GM19468 (cell line): ENCODE data around the gene SPEG.

Source experiments
- ATAC-seq: cut with Tn5 transposase; IDR thresholded peaks from one replicate; pipeline ENCODE4 v1.9.1; 2021; ENCODE audit warnings: mild to moderate bottlenecking, moderate library complexity, moderate number of reproducible peaks; ENCODE audit not compliant: unreplicated experiment; ENCODE audit errors: extremely low read depth

The SPEG gene

GRCh38 chr2:219441451-219442255 is 7.0 kb downstream of the SPEG start:
- no peak for ATAC-seq

DNA sequence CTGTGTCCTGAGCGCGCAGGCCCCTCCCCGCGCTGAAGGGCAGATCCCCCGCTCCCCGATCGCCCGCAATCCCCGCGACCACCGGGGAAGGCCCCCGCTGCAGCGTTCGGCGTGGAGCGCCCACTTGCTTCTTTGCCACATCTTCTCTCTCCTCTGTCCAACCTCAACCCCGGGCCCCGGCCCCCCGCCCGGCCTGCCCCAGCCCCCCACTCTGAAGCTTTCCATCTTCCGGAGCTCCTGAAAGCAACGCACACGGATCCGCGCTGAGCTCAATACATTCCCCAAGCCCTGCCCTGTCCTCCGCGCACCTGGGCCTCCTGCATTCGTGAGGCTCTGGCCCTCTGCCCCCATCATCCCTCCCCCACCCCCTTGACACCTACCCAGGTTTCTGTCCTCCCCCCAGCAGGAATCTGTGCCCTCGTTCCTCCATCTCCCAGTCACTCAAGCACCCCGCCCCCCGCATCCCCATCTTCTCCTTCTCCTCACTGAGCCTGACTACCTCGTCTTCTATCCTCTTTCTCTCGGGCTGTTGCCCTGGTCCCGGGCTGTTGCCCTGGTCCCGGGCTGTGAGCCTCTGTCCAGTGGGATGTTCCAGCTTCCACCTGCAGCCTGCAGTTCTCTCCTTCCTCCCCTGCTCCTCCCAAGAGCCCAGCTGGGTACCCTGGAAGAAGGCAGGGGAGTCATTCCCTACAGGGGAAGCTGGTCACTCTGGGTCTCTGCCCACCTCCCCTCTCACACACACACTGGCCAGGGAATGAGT is 7.8 kb downstream of the SPEG start:
- no peak for ATAC-seq

GRCh38 chr2:219443016-219443696 is 8.5 kb downstream of the SPEG start:
- no peak for ATAC-seq

DNA sequence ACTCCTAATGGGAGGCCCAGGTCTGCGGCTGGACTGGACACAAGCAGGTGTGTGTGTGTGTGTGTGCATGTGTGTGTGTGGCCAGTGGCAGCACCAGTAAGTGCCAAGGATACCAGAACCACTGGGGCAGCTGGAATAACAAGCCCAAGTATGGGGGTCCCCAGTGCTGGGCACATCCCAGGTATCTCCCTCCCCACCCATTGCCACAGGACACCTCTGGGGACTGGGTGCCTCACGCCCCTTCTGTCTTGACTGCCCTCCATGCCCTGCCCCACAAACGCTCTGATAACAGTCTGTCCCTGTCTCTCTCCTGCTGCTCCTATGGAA is 9.0 kb downstream of the SPEG start:
- ATAC-seq: no peak

DNA sequence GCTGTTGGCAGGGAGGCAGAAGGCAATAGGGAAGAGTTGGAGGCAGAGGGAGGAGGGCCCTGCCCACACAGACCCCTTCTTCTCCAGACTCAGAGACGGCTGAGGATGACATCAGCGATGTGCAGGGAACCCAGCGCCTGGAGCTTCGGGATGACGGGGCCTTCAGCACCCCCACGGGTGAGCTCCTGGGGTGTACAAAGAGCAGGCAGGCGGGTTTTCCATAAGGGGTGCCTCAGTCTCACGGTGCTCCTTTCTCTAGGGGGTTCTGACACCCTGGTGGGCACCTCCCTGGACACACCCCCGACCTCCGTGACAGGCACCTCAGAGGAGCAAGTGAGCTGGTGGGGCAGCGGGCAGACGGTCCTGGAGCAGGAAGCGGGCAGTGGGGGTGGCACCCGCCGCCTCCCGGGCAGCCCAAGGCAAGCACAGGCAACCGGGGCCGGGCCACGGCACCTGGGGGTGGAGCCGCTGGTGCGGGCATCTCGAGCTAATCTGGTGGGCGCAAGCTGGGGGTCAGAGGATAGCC is 10.0 kb downstream of the SPEG start:
- ATAC-seq: no peak

DNA sequence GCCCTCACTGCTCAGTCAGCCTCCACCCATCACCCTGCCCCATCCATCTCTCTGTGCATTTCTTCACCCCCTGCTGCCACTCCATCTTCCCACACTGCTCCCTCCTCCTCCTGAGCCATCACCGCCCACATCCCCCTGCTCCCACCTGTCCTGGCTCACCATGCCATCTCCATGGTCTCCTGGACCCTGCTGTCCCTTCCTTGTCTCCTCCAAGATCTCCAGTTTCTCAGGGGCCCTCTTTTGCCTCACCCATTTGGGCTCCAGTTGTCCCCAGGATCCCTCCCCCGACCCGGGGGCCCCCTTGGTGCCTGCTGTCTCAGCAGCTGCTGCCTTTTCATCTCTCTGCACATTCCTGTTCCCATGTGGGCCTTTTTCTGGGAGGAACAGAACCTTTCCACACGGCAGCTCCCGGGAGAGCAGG is 10.6 kb downstream of the SPEG start:
- no peak for ATAC-seq

DNA sequence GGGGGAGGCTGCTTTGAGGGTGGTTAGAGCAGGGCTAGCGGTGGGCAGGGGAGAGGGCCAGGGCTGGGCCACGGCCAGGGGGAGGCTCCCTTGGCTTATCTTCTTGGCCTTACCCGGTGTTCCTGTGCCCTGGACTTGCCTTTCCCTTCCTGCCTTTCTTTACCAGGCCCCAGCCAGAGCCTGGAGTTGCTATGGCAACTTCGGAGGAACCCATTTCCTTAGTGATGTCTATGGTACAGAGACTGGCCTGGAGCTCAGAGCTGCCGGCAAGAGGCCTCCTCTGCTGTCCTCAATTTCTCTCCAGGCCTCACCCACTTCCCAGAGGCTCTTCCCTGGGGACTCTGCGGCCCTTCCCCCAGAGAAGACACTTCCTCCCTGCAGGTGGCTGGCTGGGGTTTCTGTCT is 11.5 kb downstream of the SPEG start:
- ATAC-seq: no peak

GRCh38 chr2:219446689-219447088 is 12.0 kb downstream of the SPEG start:
- no peak for ATAC-seq

- no peak for ATAC-seq
Measured at GRCh38 chr2:219447242-219448098, 12.8 kb downstream of the SPEG start.

GRCh38 chr2:219448099-219448775 is 13.6 kb downstream of the SPEG start:
- no peak for ATAC-seq

- no peak for ATAC-seq
Measured at GRCh38 chr2:219448776-219449341, 14.2 kb downstream of the SPEG start.

DNA sequence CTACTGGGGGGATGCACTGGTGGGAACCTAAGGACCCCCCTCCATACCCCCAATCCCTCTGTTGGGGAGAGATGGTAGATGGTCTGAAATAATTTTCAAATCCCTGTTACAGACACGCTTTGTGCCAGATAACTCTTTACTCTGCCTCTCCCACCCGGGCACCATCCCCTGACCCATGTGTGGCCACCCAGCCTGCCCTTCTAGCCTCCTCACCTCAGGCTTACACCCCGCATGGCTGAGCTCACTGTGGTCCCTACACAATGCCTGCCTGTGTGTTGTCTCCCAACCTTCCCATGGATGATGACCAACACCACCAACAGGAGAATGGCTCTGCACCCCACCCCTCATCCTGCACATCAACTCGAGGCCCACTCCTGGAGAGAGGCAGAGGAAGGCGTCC is 15.0 kb downstream of the SPEG start:
- ATAC-seq: no peak

- no peak for ATAC-seq
Measured at GRCh38 chr2:219451661-219452360, 17.2 kb downstream of the SPEG start.

DNA sequence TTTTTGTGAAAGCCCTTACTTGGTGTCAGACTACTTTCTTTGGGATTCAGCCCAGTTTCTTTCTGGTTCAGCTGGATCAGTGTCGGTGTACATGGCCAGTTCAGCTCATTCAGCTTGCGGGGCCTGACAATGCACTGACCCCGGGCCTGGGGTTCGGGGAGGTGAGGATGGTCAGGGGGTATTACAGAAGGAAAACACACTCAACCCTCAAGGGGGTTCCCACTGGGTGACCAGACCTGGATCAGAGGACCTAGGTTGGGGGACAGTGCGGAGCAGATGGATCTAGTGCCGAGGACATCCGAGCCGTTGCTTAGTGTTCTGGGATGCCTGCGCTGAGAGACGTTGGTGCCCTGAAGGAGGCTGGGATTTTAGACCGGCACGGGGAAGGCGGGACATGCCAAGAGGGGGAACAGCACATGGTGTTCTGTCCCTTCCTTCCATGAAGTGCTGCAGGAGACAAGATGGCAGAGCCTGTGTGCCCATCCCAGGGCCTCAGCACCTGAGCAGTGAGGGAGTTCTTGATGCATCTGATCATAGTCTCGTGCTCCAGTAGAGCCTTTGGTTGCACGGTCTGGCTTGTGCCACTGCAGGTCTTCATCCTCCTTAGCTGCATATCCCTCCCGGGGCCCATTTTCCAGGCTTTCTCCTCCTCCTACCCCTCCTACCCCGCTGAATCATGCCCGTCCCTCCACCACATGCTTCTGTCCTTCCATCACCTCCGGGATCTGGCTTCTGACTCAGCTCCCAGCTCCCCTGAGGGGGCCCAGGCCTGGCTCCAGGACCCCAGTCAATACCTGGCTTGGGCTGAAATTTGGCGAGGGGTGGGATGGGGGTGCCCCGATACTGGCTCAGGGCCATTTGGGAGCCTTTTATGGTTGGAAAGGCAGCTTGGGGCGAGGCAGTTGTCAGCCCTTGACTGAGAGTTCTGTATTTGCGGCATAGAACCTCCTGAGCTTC is 18.0 kb downstream of the SPEG start:
- ATAC-seq: no peak

DNA sequence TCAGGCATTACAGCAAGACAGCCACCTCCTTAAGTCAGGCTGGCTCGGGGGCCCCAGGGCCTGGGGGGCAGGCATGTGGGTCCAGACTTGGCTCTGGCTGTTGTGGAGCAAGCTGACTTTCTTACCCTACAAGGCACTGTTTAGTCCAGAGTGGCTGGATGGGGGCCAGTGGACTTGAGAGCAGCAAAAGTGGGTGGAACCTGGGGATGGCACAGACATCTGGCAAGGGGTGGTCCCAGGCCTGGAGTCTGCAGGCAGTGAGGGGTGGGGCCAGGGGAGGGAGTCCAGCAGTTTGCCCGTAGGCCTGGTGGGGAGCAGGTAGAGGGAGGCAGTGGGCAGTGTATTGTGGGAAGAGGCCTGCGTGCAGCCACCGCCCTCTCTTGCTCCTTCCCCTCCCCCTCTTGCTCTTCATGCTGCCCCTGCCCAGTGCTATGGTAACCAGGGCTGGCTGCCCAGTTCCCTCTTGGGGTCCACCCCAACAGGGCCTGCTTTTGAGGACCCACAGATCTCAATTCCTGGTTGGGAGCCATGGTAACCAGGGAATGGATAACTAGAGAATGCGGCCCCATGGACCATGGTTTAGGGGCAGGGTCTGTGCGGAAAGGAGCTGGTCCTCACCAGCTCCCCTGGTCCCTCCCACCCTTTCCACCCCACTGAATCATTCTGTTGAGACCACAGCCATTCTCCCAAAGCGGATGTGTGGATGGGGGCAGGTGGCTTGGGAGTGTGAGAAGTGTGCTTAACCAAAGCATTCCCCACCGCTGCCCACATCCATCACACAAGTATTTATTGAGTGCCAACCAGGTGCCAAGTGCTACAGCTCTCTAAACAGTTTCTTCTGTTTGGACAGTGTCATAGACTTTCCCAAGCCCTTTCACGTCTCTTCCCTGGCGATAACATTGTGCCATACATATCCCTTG is 19.3 kb downstream of the SPEG start:
- ATAC-seq: no peak

DNA sequence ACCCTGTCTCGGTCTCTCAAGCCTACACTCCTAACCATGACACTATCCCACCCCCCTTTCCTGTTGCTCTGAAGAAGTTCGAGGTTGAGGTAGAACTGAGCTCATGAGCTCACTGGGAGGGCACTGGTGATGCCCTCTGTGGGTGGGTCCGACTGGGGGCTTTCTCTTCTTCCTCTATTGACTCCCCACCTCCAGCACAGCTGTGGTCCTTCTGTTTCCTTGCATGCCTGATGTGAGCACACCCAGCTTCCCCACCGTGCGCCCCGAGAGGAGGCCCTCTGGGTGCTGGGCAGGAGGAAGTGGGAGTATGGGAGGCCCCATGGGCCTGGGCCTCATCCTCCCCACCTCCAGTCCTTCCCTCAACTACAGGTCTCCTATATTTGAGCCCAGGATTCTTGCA is 20.9 kb downstream of the SPEG start:
- ATAC-seq: no peak
